HG02981 (cell line): ENCODE results near the gene POLR3B.
"Not testable (repeated sequence)": the region's sequence is repeated elsewhere in the genome, so short reads cannot be mapped to it uniquely, and the experiment has no call there.

Experiments used
- ATAC-seq: cut with Tn5 transposase; IDR thresholded peaks from one replicate; pipeline ENCODE4 v1.9.1; 2021; ENCODE audit warnings: mild to moderate bottlenecking, moderate library complexity; ENCODE audit not compliant: unreplicated experiment

The POLR3B gene

DNA sequence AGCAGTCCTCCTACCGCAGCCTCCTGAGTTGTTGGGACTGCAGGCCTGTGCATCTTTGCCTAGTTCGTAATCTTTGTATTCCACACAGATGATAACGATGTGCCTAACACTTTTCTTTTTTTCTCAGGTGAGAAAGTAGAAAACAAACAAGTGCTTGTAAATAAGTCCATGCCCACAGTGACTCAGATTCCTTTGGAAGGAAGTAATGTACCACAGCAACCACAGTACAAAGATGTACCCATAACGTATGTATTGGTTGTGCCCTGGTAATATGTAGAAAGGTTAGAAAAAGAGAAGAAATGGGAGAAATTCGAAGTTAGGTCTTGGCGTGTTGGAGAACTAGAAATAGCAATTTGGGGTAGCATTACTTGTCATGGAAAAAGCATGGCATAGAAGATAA is 101.6 kb downstream of the POLR3B start:
- ATAC-seq = no peak

DNA sequence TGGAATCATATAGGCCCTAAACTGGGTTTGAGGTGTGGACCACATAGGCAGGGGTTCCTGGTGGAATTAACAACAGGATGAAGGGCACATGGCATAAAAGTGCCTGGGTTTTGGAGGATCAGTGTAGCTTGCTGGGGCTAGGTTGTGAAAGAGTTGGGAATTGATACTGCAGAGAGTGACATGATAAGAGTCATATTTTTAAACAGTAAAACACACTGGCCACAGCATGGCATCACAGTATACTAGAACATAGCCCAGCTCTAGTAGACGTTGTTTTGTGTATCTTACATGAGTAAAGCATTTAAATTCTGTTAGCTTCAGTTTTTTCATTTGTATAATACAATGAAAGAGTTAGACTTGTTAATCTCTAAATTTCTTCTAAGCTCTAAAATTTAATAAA is 102.0 kb downstream of the POLR3B start:
- ATAC-seq = no peak

DNA sequence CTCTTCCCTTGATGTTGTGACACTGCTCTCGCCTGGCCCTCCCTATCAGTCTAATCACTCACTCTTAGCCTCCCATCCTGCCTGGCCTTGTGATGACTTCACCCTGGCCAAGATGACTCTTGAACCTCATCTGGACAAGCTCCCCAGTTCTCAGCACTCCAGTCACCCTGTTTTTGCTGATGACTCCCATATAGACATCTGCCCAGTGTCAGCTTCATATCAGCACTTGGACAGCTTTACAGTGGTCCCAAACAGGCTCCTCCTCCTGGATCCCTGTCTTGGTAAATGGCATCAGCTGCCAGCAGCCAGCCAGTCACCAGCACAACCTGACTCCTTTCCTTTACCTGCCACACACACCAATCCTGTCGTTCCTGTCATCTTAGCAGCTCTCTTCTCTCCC is 104.2 kb downstream of the POLR3B start:
- ATAC-seq = no peak

- ATAC-seq = not testable (repeated sequence)
Observed at GRCh38 chr12:106465605-106466004, 108.1 kb downstream of the POLR3B start.

- not testable (repeated sequence) for ATAC-seq
Observed at GRCh38 chr12:106475662-106476061, 118.1 kb downstream of the POLR3B start.

- not testable (repeated sequence) for ATAC-seq
Observed at GRCh38 chr12:106477627-106478026, 120.1 kb downstream of the POLR3B start.

DNA sequence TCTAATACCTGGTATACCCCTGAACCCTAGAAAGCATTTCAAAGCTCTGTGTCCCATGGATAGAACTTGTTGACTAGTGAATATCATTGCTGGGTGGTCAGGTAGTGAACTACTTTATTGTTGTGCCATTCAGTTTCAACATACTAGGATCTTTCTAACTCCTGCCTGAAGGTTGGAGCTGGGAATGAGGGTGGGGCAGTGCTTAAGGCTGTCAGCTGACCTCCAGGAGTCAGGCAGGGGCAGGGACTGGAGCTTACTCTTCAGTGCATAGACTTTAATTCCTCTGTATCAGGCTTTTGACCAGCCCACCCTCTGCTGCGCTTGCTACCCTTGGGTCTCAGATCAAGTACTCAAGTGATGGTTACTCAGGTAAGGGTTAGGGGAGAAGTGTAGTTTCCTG is 122.7 kb downstream of the POLR3B start:
- ATAC-seq = no peak

- no peak for ATAC-seq
Observed at GRCh38 chr12:106481246-106481645, 123.7 kb downstream of the POLR3B start.

GRCh38 chr12:106487664-106488063 is 130.1 kb downstream of the POLR3B start:
- ATAC-seq = no peak

- no peak for ATAC-seq
Observed at GRCh38 chr12:106488884-106489283, 131.3 kb downstream of the POLR3B start.

GRCh38 chr12:106490264-106490663 is 132.7 kb downstream of the POLR3B start:
- ATAC-seq = no peak

DNA sequence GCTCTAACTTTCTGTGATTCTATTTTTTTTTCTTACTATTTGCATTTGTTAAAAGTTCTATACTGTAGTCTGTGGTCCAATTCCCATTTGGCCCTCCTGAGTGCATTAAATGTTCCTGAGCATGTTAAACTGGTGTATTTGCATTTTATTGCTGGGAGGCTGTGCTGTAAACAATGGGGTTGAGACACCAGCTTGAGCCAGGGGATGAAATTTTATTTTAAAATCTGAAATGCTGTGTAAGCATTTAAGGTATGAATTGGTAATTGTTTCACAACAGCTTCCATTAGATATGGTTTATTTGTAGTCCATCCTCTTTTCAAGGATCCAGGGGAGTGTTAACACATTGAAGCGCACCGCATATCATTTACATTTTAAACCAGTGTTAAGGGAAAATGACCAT is 135.3 kb downstream of the POLR3B start:
- no peak for ATAC-seq

DNA sequence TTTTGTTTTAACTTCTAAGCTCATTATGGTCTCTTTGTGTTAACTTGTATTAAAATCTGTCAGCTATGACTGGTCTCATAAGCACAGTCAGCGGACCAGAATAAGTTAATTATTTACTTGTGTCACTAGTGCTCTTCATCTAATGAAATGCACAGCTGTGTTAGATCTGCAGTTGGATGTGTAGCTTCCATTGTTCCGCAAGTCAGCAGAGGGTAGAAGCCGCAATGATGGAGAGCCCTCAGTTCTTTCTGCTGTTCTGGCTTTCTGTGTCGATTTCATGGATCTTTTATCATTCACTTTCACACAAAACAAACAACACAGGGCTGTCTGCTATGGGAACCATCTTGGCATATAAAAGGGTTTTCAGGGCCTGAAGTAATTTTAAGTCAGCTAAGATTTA is 136.0 kb downstream of the POLR3B start:
- no peak for ATAC-seq

DNA sequence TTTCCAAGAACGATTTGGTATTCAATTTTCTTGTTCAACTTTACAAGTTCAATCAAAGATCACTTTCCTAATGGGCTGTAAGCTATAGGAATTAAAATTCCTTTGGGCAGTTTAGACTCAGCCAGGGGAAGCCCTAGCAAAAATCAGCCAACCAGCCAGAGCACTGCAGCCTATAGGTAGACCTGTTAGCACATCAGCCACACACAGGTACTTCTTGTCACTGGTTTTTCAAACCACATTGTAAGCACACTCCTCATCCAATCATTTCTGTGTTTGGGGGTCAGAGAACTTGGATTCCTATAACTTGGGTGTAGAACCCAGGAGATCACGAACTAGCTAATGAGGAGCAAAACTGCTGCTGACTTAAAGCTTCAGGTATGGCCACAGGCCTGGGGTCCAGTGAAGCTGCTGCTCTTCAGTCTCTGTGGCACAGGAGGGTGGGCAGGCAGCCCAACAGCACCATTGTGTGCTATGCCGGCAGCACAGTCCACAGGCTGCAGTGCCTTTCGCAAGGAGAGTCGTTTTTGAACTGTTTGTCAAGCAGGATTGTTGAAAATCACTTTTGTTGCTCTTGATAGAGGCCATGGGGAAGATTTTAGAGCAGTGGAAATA is 137.9 kb downstream of the POLR3B start:
- no peak for ATAC-seq

DNA sequence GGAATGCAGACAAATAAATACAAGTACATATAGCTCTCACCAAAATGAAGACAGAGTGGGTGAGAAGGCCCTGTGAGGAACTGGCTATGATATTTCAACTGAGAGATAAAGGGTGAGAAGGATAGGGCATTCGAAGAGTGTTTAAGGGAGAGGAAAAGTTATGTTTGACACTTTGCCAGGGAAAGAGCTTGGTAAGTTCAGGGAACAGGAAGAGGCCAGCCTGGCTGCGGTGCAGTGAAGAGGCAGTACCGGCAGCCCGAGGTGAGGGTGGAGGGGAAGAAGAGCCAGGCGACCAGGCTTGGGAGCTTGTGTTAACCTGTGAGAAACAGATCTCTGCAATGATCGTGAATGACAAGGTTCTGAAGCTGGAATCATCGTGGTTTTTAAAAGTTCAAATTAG is 140.5 kb downstream of the POLR3B start:
- no peak for ATAC-seq

GRCh38 chr12:106499628-106500027 is 142.1 kb downstream of the POLR3B start:
- ATAC-seq = no peak

DNA sequence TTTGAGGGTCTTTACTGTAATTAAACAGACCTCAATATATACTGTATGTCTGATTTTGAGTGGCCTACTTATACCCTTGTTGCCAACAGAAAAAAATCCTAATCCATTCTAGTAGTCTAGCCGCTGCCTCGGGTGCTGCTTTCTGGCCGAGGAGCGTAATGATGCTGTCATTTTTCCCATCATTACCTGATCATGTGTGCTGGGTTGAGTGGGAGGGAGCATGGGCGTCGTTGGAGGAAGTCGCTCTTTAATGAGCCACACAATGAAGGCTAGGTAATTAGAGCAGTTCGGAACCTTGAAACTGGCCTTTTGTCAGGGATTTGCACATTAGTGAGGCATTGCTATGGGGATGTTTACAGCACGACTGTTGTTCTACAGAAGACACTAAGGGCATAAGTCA is 149.1 kb downstream of the POLR3B start:
- no peak for ATAC-seq

DNA sequence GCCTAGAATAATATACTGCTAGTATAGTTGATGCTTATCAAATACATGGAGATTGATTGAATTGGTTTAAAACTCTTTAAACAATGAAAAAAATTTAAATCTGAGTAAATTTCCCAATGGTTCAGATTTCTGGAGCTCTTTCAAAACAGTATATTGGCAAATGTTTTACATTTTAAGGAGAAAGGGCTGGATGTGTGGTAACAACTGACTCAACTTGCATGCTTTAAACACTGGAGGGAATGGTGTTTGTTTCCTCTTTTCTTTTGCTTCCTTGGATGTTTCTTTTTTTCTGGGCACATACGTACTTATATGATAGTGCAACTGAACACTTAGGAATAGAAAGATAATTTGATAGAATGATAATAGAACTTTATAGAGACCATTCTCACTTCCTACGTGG is 151.4 kb downstream of the POLR3B start:
- ATAC-seq = no peak

- no peak for ATAC-seq
Observed at GRCh38 chr12:106511365-106511764, 153.8 kb downstream of the POLR3B start.

GRCh38 chr12:106517314-106517713 is 159.8 kb downstream of the POLR3B start:
- ATAC-seq = no peak

- no peak for ATAC-seq
Observed at GRCh38 chr12:106519607-106520021, 162.1 kb downstream of the POLR3B start.

DNA sequence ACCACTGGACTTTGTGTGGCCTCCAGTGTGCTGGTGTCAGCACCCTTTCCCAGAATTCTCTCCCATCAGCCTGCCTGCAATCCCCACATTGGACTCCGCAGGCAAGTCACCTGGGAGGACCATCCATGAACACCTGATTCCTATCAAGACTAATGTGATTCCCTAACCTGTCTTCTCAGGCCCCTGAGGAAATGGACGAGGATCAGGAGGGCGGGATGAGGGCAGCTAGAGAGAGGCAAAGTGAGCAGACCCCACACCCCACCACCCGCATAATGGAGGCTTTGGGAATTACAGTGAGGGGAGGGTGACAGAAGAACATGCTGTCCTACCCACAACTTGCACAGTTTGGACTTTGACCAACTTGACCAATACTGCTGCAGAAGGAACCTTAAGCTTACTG is 164.4 kb downstream of the POLR3B start:
- ATAC-seq = no peak

GRCh38 chr12:106522708-106523107 is 165.2 kb downstream of the POLR3B start:
- ATAC-seq = no peak
